ENCODE results near the gene ASPSCR1. TPM values are rescaled to one million over a fixed set of nuclear protein-coding genes. Genes with fewer than 3 reads are reported as not detected.
A peak's percentile ranks its signal among the peaks of the same experiment; 100 is the strongest.

The ASPSCR1 gene
- total and polyA plus RNA-seq, 2 of the 13 experiments (the other 11 are each of a cell fraction or from before 2014, with no cell fraction given): 274 to 314 TPM

DNA sequence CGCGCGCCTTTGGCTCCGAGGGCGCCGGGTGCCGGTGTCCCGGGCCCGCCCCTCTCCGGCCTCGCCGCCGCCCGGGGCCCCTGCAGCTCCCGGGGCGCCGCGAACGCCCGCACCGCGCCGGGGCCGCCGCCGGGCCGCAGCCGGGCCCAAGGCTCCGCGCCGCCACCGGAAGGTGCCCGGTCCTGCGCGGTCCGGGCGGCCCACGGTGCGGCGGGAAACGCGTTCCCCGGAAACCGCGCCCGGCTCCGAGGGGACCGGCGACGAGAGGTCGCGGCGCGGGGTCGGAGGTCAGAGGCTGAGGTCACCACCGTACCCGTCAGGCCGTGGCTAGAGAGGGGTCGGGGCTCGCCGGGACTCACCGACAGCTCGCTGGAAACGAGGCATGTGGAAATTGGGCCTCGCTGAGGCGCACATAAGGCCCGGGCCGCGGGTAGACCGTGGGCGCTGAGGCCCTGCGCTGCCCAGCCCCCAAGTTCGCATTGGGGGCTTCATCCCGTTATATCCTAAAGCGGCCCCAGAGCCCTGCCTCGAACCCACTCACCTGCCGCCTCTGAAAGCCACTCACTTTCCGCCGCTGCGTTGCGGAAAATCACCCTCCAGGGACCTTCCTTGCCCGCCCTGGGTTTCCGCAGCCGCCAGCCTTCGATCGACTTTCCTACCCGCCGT lies 88.3 kb downstream of the ASPSCR1 start, which contains the start of gene DUS1L (continued):
- TF ChIP-seq, protein P1, sequence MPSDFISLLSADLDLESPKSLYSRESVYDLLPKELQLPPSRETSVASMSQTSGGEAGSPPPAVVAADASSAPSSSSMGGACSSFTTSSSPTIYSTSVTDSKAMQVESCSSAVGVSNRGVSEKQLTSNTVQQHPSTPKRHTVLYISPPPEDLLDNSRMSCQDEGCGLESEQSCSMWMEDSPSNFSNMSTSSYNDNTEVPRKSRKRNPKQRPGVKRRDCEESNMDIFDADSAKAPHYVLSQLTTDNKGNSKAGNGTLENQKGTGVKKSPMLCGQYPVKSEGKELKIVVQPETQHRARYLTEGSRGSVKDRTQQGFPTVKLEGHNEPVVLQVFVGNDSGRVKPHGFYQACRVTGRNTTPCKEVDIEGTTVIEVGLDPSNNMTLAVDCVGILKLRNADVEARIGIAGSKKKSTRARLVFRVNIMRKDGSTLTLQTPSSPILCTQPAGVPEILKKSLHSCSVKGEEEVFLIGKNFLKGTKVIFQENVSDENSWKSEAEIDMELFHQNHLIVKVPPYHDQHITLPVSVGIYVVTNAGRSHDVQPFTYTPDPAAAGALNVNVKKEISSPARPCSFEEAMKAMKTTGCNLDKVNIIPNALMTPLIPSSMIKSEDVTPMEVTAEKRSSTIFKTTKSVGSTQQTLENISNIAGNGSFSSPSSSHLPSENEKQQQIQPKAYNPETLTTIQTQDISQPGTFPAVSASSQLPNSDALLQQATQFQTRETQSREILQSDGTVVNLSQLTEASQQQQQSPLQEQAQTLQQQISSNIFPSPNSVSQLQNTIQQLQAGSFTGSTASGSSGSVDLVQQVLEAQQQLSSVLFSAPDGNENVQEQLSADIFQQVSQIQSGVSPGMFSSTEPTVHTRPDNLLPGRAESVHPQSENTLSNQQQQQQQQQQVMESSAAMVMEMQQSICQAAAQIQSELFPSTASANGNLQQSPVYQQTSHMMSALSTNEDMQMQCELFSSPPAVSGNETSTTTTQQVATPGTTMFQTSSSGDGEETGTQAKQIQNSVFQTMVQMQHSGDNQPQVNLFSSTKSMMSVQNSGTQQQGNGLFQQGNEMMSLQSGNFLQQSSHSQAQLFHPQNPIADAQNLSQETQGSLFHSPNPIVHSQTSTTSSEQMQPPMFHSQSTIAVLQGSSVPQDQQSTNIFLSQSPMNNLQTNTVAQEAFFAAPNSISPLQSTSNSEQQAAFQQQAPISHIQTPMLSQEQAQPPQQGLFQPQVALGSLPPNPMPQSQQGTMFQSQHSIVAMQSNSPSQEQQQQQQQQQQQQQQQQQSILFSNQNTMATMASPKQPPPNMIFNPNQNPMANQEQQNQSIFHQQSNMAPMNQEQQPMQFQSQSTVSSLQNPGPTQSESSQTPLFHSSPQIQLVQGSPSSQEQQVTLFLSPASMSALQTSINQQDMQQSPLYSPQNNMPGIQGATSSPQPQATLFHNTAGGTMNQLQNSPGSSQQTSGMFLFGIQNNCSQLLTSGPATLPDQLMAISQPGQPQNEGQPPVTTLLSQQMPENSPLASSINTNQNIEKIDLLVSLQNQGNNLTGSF (CRISPR knock-in tag; IDR thresholded peaks at IDR 0.05): peak; percentile 85
- TF ChIP-seq ZNF343 (CRISPR knock-in tag; IDR thresholded peaks at IDR 0.05): no peak
- TF ChIP-seq KDM6A (CRISPR knock-in tag; IDR thresholded peaks at IDR 0.05; ENCODE audit: low read depth): no peak
- TF ChIP-seq ZSCAN31 (CRISPR knock-in tag; IDR thresholded peaks at IDR 0.05; ENCODE audit: low read depth): peak; percentile 93
- no peak for TF ChIP-seq TEAD2 (CRISPR knock-in tag; IDR thresholded peaks at IDR 0.05)
- peak; percentile 50; the same call in 1 of the 2 replicates for TF ChIP-seq ZNF296 (CRISPR knock-in tag; conservative IDR thresholded peaks at IDR 0.05)
- no peak for TF ChIP-seq SNRNP70 (IDR thresholded peaks at IDR 0.05; ENCODE audit: low read depth, low read length)
- TF ChIP-seq PLRG1 (conservative IDR thresholded peaks at IDR 0.05): no peak
- peak; percentile 87 for TF ChIP-seq TGIF2 (CRISPR knock-in tag; IDR thresholded peaks at IDR 0.05)
- peak; percentile 94; the same call in 1 of the 2 replicates for TF ChIP-seq AHR (CRISPR knock-in tag; IDR thresholded peaks at IDR 0.05)
- TF ChIP-seq TARDBP (CRISPR knock-in tag; IDR thresholded peaks at IDR 0.05): peak; percentile 91
- TF ChIP-seq, protein P2, sequence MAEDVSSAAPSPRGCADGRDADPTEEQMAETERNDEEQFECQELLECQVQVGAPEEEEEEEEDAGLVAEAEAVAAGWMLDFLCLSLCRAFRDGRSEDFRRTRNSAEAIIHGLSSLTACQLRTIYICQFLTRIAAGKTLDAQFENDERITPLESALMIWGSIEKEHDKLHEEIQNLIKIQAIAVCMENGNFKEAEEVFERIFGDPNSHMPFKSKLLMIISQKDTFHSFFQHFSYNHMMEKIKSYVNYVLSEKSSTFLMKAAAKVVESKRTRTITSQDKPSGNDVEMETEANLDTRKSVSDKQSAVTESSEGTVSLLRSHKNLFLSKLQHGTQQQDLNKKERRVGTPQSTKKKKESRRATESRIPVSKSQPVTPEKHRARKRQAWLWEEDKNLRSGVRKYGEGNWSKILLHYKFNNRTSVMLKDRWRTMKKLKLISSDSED (CRISPR knock-in tag; IDR thresholded peaks at IDR 0.05): no peak; the same call in 1 of the 2 replicates
- TF ChIP-seq FIP1L1 (IDR thresholded peaks at IDR 0.05; ENCODE audit: borderline replicate concordance, insufficient read depth, low read depth, low read length): no peak
- TF ChIP-seq REPIN1 (CRISPR knock-in tag; IDR thresholded peaks at IDR 0.05; ENCODE audit: borderline replicate concordance, low read depth): peak; percentile 75; the same call in 1 of the 2 replicates
- TF ChIP-seq CEBPG (CRISPR knock-in tag; IDR thresholded peaks at IDR 0.05): peak; percentile 19; the same call in 1 of the 2 replicates
- TF ChIP-seq RERE (CRISPR knock-in tag; IDR thresholded peaks at IDR 0.05; ENCODE audit: low read depth): 0 out of 2 replicates have a peak, but pooled peaks have one; percentile 45
- no peak for TF ChIP-seq ZNF878 (CRISPR knock-in tag; IDR thresholded peaks at IDR 0.05)
- TF ChIP-seq ZNF616 (CRISPR knock-in tag; IDR thresholded peaks at IDR 0.05; ENCODE audit: low read depth): peak; percentile 90
- TF ChIP-seq KAT7 (CRISPR knock-in tag; IDR thresholded peaks at IDR 0.05; ENCODE audit: borderline replicate concordance): peak; percentile 99
